Smooth muscle cell (in vitro differentiated cells): ENCODE data around the gene KMT2A. TPM values are rescaled to one million over a fixed set of nuclear protein-coding genes. Genes with fewer than 3 reads are reported as not detected.

Experiments
- DNase-seq: peaks from one replicate; lab custom pipeline; 2025; ENCODE audit not compliant: unreplicated experiment; lab: John Stamatoyannopoulos, UW
- H2AFZ ChIP-seq: fragments of 200-600 bp; sonication (generic); 2 replicates; pipeline ENCODE4 v1.6.0; 2016; ENCODE audit warnings: antibody characterized with exemption, low read depth, mild to moderate bottlenecking
- H3F3A ChIP-seq: fragments of 200-600 bp; sonication (generic); 2 replicates; pipeline ENCODE4 v1.6.0; 2017; ENCODE audit warnings: antibody characterized with exemption, low read depth
- H3K27ac ChIP-seq: fragments of 200-600 bp; sonication (generic); 2 replicates; pipeline ENCODE4 v1.5.1; 2016; ENCODE audit warnings: low read depth, mild to moderate bottlenecking
- H3K27me3 ChIP-seq: fragments of 200-600 bp; sonication (generic); 2 replicates; pipeline ENCODE4 v1.6.1; 2016; ENCODE audit warnings: low read depth, mild to moderate bottlenecking
- H3K36me3 ChIP-seq: fragments of 200-600 bp; sonication (generic); 2 replicates; pipeline ENCODE4 v1.5.1; 2016; ENCODE audit warnings: low read depth
- H3K4me1 ChIP-seq: fragments of 200-600 bp; sonication (generic); 2 replicates; pipeline ENCODE4 v1.5.1; 2016; ENCODE audit warnings: low read depth
- H3K4me2 ChIP-seq: fragments of 200-600 bp; sonication (generic); 2 replicates; pipeline ENCODE4 v1.6.0; 2016; ENCODE audit warnings: mild to moderate bottlenecking
- H3K4me3 ChIP-seq: fragments of 200-600 bp; sonication (generic); 2 replicates; pipeline ENCODE4 v1.5.1; 2016; ENCODE audit warnings: mild to moderate bottlenecking
- H3K79me2 ChIP-seq: fragments of 200-600 bp; sonication (generic); 2 replicates; pipeline ENCODE4 v1.6.0; 2016; ENCODE audit warnings: low read depth, mild to moderate bottlenecking
- H3K9ac ChIP-seq: fragments of 200-600 bp; sonication (generic); 2 replicates; pipeline ENCODE4 v1.6.0; 2016; ENCODE audit warnings: low read depth
- H3K9me3 ChIP-seq: fragments of 200-600 bp; sonication (generic); replicated peaks from 2 replicates; pipeline ENCODE4 v1.5.1; 2016; ENCODE audit warnings: low read depth
- H4K20me1 ChIP-seq: fragments of 200-600 bp; sonication (generic); 2 replicates; pipeline ENCODE4 v1.6.0; 2016; ENCODE audit warnings: low read depth
- WGBS: methylation state at CpG from one replicate; pipeline ENCODE4 v1.1.7; 2016; ENCODE audit warnings: low lambda C conversion rate; 5-methylcytosine and 5-hydroxymethylcytosine counted together
- polyA plus RNA-seq: library from polyadenylated mRNA; unstranded; fragments of >200 nt; fragmentation: Nextera tagmentation; extraction: Ambion mirVana; gene quantifications from 2 replicates; pipeline ENCODE4 v1.2.1, GENCODE V29; 2016
- total RNA-seq: library from RNA; depleted of rRNA; stranded (reverse); fragments of >200 nt; gene quantifications from 2 replicates; pipeline ENCODE4 v1.2.3, GENCODE V29; 2014
- TF ChIP-seq, protein P1 (sequence below): fragments of 200-600 bp; sonication (generic); IDR thresholded peaks from 2 replicates; pipeline ENCODE4 v1.5.1; 2017; ENCODE audit warnings: borderline replicate concordance, mild to moderate bottlenecking, antibody characterized with exemption; ENCODE audit not compliant: insufficient read depth, poor library complexity, severe bottlenecking

KMT2A gene
- total and polyA plus RNA-seq, 2 experiments from 2014 or later = 15.5 to 27.8 TPM

DNA sequence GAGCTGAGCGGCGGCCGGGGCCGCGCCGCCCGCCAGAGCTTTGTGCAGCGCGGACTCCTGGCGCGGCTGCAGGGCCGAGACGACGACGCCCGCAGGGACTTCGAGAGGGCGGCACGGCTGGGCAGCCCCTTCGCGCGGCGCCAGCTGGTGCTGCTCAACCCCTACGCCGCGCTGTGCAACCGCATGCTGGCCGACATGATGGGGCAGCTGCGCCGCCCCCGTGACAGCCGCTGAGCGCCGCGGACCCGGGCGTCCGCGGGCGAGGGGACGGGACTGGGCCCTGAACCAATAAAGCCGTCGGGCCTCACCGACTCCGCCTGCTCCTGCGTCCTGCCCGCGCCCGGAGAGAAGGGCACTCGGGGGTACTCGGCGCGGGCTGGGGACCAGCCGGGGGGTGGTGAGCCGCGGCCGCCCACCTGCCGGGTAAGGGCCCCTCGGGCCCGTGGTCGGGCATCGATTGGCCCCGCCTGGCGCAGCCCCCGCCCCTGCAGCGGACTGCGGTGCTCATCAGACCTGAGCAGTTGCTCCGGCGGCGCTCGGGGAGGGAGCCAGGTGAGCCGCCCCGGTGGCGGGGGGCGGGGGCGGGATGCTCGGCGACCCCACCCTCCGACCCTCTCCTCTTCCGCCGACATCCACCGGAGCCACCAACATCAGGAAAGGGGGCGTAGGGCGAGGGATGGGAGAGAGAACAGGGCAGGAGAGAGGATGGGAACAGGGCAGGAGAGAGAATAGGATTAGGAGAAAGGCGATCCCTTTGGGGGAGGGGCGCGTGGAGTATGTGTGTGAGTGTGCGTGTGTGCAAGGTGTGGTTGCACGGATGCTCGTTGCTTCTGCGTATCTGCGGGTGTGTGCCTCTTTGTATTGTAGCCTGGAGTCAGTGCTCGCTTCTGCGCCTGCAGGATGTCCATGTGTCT, 94.6 kb downstream of the KMT2A start, which contains the start of gene TMEM25:
Gene TMEM25 (plus strand): TSS at position 510 of the 914 bp plus-strand sequence. CDS start 610 bp downstream, outside the sequence.
- H3K4me1 ChIP-seq = peaks cover 7% of the 10 kb centered on the region
- no peaks in the 10 kb centered on the region for H3F3A ChIP-seq
- peak within 1 kb of the TSS; percentile 68 for H3K4me3 ChIP-seq
- peak within 1 kb of the TSS; percentile 95 for H3K4me2 ChIP-seq
- H3K9me3 ChIP-seq = no peaks in the 10 kb centered on the region
- under 1% methylated on average over 62 of the region's 94 CpGs for WGBS
- H3K27ac ChIP-seq = no peak within 1 kb of the TSS
- H2AFZ ChIP-seq = peak within 1 kb of the TSS; percentile 16
- no peaks in the 10 kb centered on the region for H3K27me3 ChIP-seq
- no peaks in the 10 kb centered on the region for H3K36me3 ChIP-seq
- DNase-seq = no peak
- TF ChIP-seq, protein P1, sequence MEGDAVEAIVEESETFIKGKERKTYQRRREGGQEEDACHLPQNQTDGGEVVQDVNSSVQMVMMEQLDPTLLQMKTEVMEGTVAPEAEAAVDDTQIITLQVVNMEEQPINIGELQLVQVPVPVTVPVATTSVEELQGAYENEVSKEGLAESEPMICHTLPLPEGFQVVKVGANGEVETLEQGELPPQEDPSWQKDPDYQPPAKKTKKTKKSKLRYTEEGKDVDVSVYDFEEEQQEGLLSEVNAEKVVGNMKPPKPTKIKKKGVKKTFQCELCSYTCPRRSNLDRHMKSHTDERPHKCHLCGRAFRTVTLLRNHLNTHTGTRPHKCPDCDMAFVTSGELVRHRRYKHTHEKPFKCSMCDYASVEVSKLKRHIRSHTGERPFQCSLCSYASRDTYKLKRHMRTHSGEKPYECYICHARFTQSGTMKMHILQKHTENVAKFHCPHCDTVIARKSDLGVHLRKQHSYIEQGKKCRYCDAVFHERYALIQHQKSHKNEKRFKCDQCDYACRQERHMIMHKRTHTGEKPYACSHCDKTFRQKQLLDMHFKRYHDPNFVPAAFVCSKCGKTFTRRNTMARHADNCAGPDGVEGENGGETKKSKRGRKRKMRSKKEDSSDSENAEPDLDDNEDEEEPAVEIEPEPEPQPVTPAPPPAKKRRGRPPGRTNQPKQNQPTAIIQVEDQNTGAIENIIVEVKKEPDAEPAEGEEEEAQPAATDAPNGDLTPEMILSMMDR = no peak
- H3K79me2 ChIP-seq = no peaks in the 10 kb centered on the region
- no peaks in the 10 kb centered on the region for H4K20me1 ChIP-seq
- peak within 1 kb of the TSS; percentile 49 for H3K9ac ChIP-seq

DNA sequence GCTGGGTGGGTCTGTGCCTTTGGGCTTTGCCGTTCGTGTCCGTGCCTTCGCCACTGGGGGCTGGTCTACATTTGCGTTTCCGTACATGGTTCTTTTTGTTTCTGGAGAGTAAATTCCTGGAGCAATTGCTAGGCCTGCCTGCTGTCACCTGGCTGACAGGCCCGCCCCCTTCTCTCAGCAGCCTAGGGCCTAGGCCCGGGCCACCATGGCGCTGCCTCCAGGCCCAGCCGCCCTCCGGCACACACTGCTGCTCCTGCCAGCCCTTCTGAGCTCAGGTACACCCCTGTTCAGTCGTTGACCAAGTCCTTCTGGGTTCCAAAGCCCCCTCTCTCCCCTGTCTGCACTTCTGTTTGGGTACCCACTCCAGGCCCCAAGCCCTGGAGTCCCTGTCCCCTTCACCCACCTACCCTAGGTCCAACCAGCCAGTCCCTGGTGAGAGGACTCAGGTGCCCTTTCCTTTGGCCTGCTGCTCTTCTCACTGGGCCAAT, 95.3 kb downstream of the KMT2A start:
- Histone ChIP-seq H3K27ac (no peak overlapping the region), H4K20me1 (no peaks in the 10 kb centered on the region), H3K4me3 (peak overlapping the region; percentile 68), H2AFZ (no peak overlapping the region), H3K4me2 (peak overlapping the region; percentile 95), H3K9ac (no peak overlapping the region), H3F3A (no peaks in the 10 kb centered on the region), H3K36me3 (no peaks in the 10 kb centered on the region), H3K27me3 (no peaks in the 10 kb centered on the region), H3K4me1 (peaks cover 7% of the 10 kb centered on the region), H3K9me3 (no peaks in the 10 kb centered on the region), H3K79me2 (no peaks in the 10 kb centered on the region)
- no peak for DNase-seq
- TF ChIP-seq, protein P1 = no peak
- WGBS = 28% methylated on average over 12 of the region's 12 CpGs

DNA sequence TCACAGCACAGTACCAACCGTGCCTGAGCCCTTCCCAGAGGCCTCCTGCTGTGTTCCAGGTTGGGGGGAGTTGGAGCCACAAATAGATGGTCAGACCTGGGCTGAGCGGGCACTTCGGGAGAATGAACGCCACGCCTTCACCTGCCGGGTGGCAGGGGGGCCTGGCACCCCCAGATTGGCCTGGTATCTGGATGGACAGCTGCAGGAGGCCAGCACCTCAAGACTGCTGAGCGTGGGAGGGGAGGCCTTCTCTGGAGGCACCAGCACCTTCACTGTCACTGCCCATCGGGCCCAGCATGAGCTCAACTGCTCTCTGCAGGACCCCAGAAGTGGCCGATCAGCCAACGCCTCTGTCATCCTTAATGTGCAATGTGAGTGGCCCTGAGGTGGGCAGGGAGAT, 95.8 kb downstream of the KMT2A start:
- Histone ChIP-seq H3K9ac (no peak overlapping the region), H3K27ac (no peak overlapping the region), H3F3A (no peaks in the 10 kb centered on the region), H3K79me2 (no peaks in the 10 kb centered on the region), H3K4me3 (peak overlapping the region; percentile 68), H3K9me3 (no peaks in the 10 kb centered on the region), H3K27me3 (no peaks in the 10 kb centered on the region), H4K20me1 (no peaks in the 10 kb centered on the region), H3K36me3 (no peaks in the 10 kb centered on the region), H3K4me1 (peaks cover 7% of the 10 kb centered on the region), H3K4me2 (peak overlapping the region; percentile 95), H2AFZ (no peak overlapping the region)
- WGBS = 92% methylated on average over 10 of the region's 10 CpGs
- TF ChIP-seq, protein P1 = no peak
- no peak for DNase-seq
